GM12878 (cell line): ENCODE data around the gene ELMOD3. TPM values are rescaled to one million over a fixed set of nuclear protein-coding genes. Genes with fewer than 3 reads are reported as not detected.

Source experiments
- ATAC-seq: fragments of 200-7000 bp; cut with Tn5 transposase; 3 replicates; pipeline ENCODE4 v1.9.1; 2020; ENCODE audit warnings: mild to moderate bottlenecking, moderate library complexity
- BruUV-seq: library from RNA; stranded (reverse); fragments of 400-500 nt; replicated peaks from 2 replicates; lab custom pipeline; 2021; lab: Mats Ljungman, UMichigan
- CTCF ChIA-PET: fragments of 300-600 bp; sonication (Branson Sonifier 250); formaldehyde crosslinking; extraction: SDS; loops from one replicate; lab custom pipeline; 2021; ENCODE audit warnings: inconsistent platforms; lab: Yijun Ruan, JAX
- POLR2A ChIA-PET: fragments of 350-600 bp; formaldehyde crosslinking; extraction: SDS; loops from one replicate; lab custom pipeline; 2021; ENCODE audit warnings: inconsistent platforms; lab: Charles Lee
- RAD21 ChIA-PET: fragments of 300-600 bp; sonication (Branson Sonifier 250); formaldehyde crosslinking; loops from one replicate; lab custom pipeline; 2023; ENCODE audit warnings: antibody characterized with exemption; ENCODE audit not compliant: unreplicated experiment; lab: Charles Lee
- SMC1A ChIA-PET: fragments of 300-600 bp; sonication (Branson Sonifier 250); formaldehyde crosslinking; loops from one replicate; lab custom pipeline; 2023; ENCODE audit not compliant: unreplicated experiment, uncharacterized antibody; lab: Charles Lee
- DNase-seq: peaks from one replicate; pipeline ENCODE4 v3.0.0-alpha.2; 2011; ENCODE audit warnings: low read depth, low spot score
- FAIRE-seq: peaks from 3 replicates; lab custom pipeline; 2011; peaks lifted over from hg19 to GRCh38; lab: Jason Lieb, UNC
- H2AFZ ChIP-seq: 2 replicates; pipeline ENCODE4 v1.6.0; 2011; ENCODE audit warnings: low read depth, low read length, control low read depth; ENCODE audit not compliant: control insufficient read depth
- H3K27ac ChIP-seq: 2 replicates; pipeline ENCODE4 v1.5.1; 2011; ENCODE audit warnings: control low read depth; ENCODE audit not compliant: control insufficient read depth, insufficient read depth
- H3K27me3 ChIP-seq, 2 experiments: replicated peaks in 1 of 2; 2 replicates each; pipeline versions ENCODE4 v1.6.0 to v1.6.1; 2011; ENCODE audit warnings: low read length in 1 of 2; ENCODE audit not compliant: control insufficient read depth in 2 of 2, insufficient read depth in 2 of 2
- H3K36me3 ChIP-seq, 2 experiments: 2 replicates each; pipeline ENCODE4 v1.5.1; 2011; ENCODE audit warnings: low read length in 1 of 2; ENCODE audit not compliant: control insufficient read depth in 2 of 2, insufficient read depth in 2 of 2
- H3K4me1 ChIP-seq: 2 replicates; pipeline ENCODE4 v1.6.1; 2011; ENCODE audit warnings: mild to moderate bottlenecking, low read length, moderate library complexity, mixed read lengths; ENCODE audit not compliant: control insufficient read depth, insufficient read depth
- H3K4me2 ChIP-seq: 2 replicates; pipeline ENCODE4 v1.6.0; 2011; ENCODE audit warnings: control low read depth; ENCODE audit not compliant: control insufficient read depth, insufficient read depth
- H3K4me3 ChIP-seq: fragments of 200-600 bp; sonication (generic); 2 replicates; pipeline ENCODE4 v1.5.1; 2016
- H3K79me2 ChIP-seq: 2 replicates; pipeline ENCODE4 v1.6.0; 2011; ENCODE audit warnings: low read length; ENCODE audit not compliant: control insufficient read depth, insufficient read depth
- H3K9ac ChIP-seq: 2 replicates; pipeline ENCODE4 v1.8.0; 2011; ENCODE audit warnings: low read length, control low read depth, mixed read lengths; ENCODE audit not compliant: control insufficient read depth, insufficient read depth
- H3K9me3 ChIP-seq: replicated peaks from 3 replicates; pipeline ENCODE4 v1.5.1; 2011; ENCODE audit warnings: mild to moderate bottlenecking, low read length; ENCODE audit not compliant: control insufficient read depth, insufficient read depth
- H4K20me1 ChIP-seq: 2 replicates; pipeline ENCODE4 v1.6.0; 2011; ENCODE audit not compliant: control insufficient read depth, insufficient read depth
- BRCA1 ChIP-seq: IDR thresholded peaks from 2 replicates; pipeline ENCODE4 v1.6.1; 2011; ENCODE audit warnings: low read depth, low read length, improper control_type of control experiment
- CEBPB ChIP-seq, 2 experiments: fragments of 150-350 bp in 1 of 2; IDR thresholded peaks; 2 replicates each; pipeline ENCODE4 v1.6.1; 2012 to 2014; ENCODE audit warnings: low read depth in 2 of 2, low read length in 2 of 2, borderline replicate concordance in 1 of 2, inconsistent platforms in 1 of 2
- CHD1 ChIP-seq: IDR thresholded peaks from 2 replicates; pipeline ENCODE4 v1.6.1; 2012; ENCODE audit warnings: low read depth, low read length, improper control_type of control experiment
- CREM ChIP-seq: IDR thresholded peaks from 2 replicates; pipeline ENCODE4 v1.6.1; 2014; ENCODE audit warnings: antibody characterized with exemption, low read depth
- DPF2 ChIP-seq: fragments of 450-650 bp; IDR thresholded peaks from 2 replicates; pipeline ENCODE4 v1.6.1; 2017; ENCODE audit warnings: mild to moderate bottlenecking
- HDGF ChIP-seq: fragments of 450-650 bp; IDR thresholded peaks from 2 replicates; pipeline ENCODE4 v1.6.1; 2016; ENCODE audit warnings: antibody characterized with exemption
- IKZF1 ChIP-seq: fragments of 450-650 bp; conservative IDR thresholded peaks from 2 replicates; pipeline ENCODE4 v1.6.1; 2017; ENCODE audit warnings: antibody characterized with exemption, mild to moderate bottlenecking
- LARP7 ChIP-seq: fragments of 450-650 bp; IDR thresholded peaks from 2 replicates; pipeline ENCODE4 v1.6.1; 2017; ENCODE audit warnings: mild to moderate bottlenecking
- MEF2B ChIP-seq: fragments of 450-650 bp; IDR thresholded peaks from 2 replicates; pipeline ENCODE4 v1.6.1; 2018; ENCODE audit warnings: mild to moderate bottlenecking, moderate library complexity; ENCODE audit not compliant: partially characterized antibody, poor library complexity, severe bottlenecking
- NBN ChIP-seq: fragments of 450-650 bp; IDR thresholded peaks from 2 replicates; pipeline ENCODE4 v1.6.1; 2016
- SMAD1 ChIP-seq: fragments of 450-650 bp; IDR thresholded peaks from 2 replicates; pipeline ENCODE4 v1.6.1; 2018; ENCODE audit warnings: mild to moderate bottlenecking, low read depth; ENCODE audit not compliant: partially characterized antibody
- SMARCA5 ChIP-seq: fragments of 450-650 bp; IDR thresholded peaks from 2 replicates; pipeline ENCODE4 v1.6.1; 2017; ENCODE audit warnings: mild to moderate bottlenecking
- SMC3 ChIP-seq: IDR thresholded peaks from 2 replicates; pipeline ENCODE4 v1.6.1; 2011; ENCODE audit warnings: low read length, improper control_type of control experiment, borderline replicate concordance
- SP1 ChIP-seq: IDR thresholded peaks from one replicate; pipeline ENCODE4 v1.6.1; 2011; ENCODE audit warnings: low read depth, low read length
- WGBS: methylation state at CpG from one replicate; pipeline ENCODE4 v1.1.6; 2016; ENCODE audit warnings: low lambda C conversion rate; ENCODE audit not compliant: insufficient replicate concordance, insufficient coverage; ENCODE audit errors: missing lambda C conversion rate; 5-methylcytosine and 5-hydroxymethylcytosine counted together
- in situ Hi-C: fragments of 300-500 bp; cut with MboI; formaldehyde crosslinking; loops from 9 replicates; pipeline ENCODE4 v1.14.3; 2018; ENCODE audit warnings: mixed read lengths
- intact Hi-C: fragments of 100-400 bp; cut with micrococcal nuclease; formaldehyde crosslinking; loops from one replicate; pipeline ENCODE4 v1.14.2; 2022; ENCODE audit not compliant: unreplicated experiment
- polyA plus RNA-seq, 11 experiments: library from polyadenylated mRNA; depleted of rRNA in 4 of 11; unstranded in 6 of 11; stranded (reverse) in 5 of 11; fragments of >200 nt; fragmentation: Nextera tagmentation in 4 of 11; fragmentation: Illumina TruSeq in 1 of 11; extraction: Ambion mirVana in 4 of 11; extraction: Trizol in 1 of 11; gene quantifications; 1 replicate in 1 of 11; 2 replicates in 10 of 11; pipeline versions ENCODE4 v1.2.1 to v1.2.3, GENCODE V29; 2011 to 2016; ENCODE audit warnings: inconsistent platforms in 2 of 11, missing spikeins in 2 of 11, low read depth in 1 of 11
- total RNA-seq, 4 experiments: library from RNA; depleted of rRNA in 3 of 4; stranded (reverse); fragments of >200 nt in 3 of 4; fragmentation: Illumina TruSeq in 1 of 4; extraction: Trizol in 1 of 4; gene quantifications; 2 replicates each; pipeline versions ENCODE4 v1.2.1 to v1.2.3, GENCODE V29; 2013 to 2021
- TF ChIP-seq, protein P1 (sequence below): fragments of 450-650 bp; IDR thresholded peaks from 2 replicates; pipeline ENCODE4 v1.6.1; 2017; ENCODE audit warnings: low read depth, mild to moderate bottlenecking, moderate library complexity
- TF ChIP-seq, protein P2 (sequence below): IDR thresholded peaks from 2 replicates; pipeline ENCODE4 v1.6.1; 2011; ENCODE audit warnings: borderline replicate concordance, low read depth, mild to moderate bottlenecking, moderate library complexity, mixed read lengths, low read length; ENCODE audit not compliant: insufficient read depth; ENCODE audit errors: extremely low read length
- TF ChIP-seq, protein P3 (sequence below): fragments of 450-650 bp; formaldehyde crosslinking; IDR thresholded peaks from 2 replicates; pipeline ENCODE4 v1.4.0; 2022; ENCODE audit warnings: mild to moderate bottlenecking, moderate library complexity

ELMOD3 gene
- total and polyA plus RNA-seq, 10 of the 15 experiments (the other 5 are each of a cell fraction or from before 2014, with no cell fraction given) = 1.2 to 19.1 (median 12.5) TPM

DNA sequence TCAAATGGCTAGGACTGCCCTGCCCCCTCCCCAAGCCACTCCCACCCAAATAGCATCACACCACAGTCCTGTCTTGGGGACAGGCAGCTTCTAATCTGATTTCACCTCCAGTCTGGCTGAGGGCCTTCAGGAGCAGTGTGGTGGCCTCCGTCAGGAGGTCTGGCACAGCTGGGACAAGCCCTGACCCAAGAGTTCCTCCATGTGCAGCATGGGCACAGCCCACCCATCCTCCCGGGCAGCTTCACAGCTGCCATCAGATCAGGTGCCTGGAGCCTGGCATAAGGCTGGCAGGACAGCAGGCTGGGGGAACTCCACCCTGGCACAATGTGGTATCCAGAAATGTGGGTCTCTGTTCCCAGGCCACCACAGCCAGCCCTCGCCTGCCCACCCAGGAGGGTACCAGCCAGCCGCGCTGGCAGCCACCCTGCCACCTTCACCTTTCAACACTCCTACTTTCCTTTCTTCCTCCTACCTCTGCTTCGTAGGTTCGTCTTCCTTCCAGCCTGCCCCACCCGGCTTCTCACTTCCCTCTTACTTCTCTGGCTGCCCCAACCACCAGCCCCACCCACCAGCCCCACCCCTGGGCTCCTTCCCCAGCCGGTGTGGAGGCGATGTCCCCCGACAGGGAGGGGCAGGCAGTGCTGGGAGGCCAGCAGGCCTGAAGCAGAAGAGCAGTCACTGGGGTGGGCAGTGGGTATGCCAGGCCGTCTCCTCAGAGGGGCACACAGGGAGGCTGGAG lies 55.4 kb downstream of the ELMOD3 start, which contains the start of gene CAPG:
CAPG (minus strand) TSS at position 522 of the 739 bp plus-strand sequence. CDS start 8,221 bp downstream, outside the sequence.
- SMC1A ChIA-PET = interaction anchor here (0.7 to 1.2 kb wide), 2 partner anchors 9 to 44 kb away, joined by 4 to 5 read pairs; partner anchors contain the start of gene SH2D6
- intact Hi-C loops = no loop called here
- in situ Hi-C loops = no loop called here
- no peaks in the 10 kb centered on the region for H3K36me3 ChIP-seq
- no peaks in the 10 kb centered on the region for H4K20me1 ChIP-seq
- peak within 1 kb of the TSS; percentile 55 for H3K27ac ChIP-seq
- peak within 1 kb of the TSS; percentile 64; the same call in 1 of the 2 replicates for H3K4me3 ChIP-seq
- H3K79me2 ChIP-seq = no peaks in the 10 kb centered on the region; the same call in none of the 2 replicates
- peaks cover 26% of the 10 kb centered on the region for H3K4me1 ChIP-seq
- H3K27me3 ChIP-seq = no peaks in the 10 kb centered on the region
- POLR2A ChIA-PET = interaction anchor here (1.4 to 1.8 kb wide), 2 partner anchors 17 to 55 kb away, joined by 5 to 9 read pairs; partner anchors contain the start of genes ELMOD3 and RETSAT
- H3K4me2 ChIP-seq = peak within 1 kb of the TSS; percentile 93
- RAD21 ChIA-PET = interaction anchor here (0.6 to 2.3 kb wide), 2 partner anchors 10 to 142 kb away, joined by 3 to 10 read pairs; partner anchors contain the start of gene SH2D6
- TSS peak; percentile 86 for BruUV-seq
- no peaks in the 10 kb centered on the region for H3K9me3 ChIP-seq
- no peak for DNase-seq
- peak within 1 kb of the TSS; percentile 56; the same call in 1 of the 2 replicates for H3K9ac ChIP-seq
- peak; percentile 64 for FAIRE-seq
- H2AFZ ChIP-seq = peak within 1 kb of the TSS; percentile 50; the same call in 1 of the 2 replicates
- 8% methylated on average over 12 of the region's 12 CpGs for WGBS
- ATAC-seq = peak; percentile 90
- CTCF ChIA-PET = interaction anchor here (1.0 kb wide), 1 partner anchor 11 kb away, joined by 3 read pairs; no protein-coding TSS in a partner anchor
- TF ChIP-seq CHD1 = no peak
- TF ChIP-seq, protein P1, sequence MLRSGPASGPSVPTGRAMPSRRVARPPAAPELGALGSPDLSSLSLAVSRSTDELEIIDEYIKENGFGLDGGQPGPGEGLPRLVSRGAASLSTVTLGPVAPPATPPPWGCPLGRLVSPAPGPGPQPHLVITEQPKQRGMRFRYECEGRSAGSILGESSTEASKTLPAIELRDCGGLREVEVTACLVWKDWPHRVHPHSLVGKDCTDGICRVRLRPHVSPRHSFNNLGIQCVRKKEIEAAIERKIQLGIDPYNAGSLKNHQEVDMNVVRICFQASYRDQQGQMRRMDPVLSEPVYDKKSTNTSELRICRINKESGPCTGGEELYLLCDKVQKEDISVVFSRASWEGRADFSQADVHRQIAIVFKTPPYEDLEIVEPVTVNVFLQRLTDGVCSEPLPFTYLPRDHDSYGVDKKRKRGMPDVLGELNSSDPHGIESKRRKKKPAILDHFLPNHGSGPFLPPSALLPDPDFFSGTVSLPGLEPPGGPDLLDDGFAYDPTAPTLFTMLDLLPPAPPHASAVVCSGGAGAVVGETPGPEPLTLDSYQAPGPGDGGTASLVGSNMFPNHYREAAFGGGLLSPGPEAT = 0 out of 2 replicates have a peak, but pooled peaks have one; percentile 23
- no peak for TF ChIP-seq SMAD1
- TF ChIP-seq CREM = no peak
- peak; percentile 63; the same call in 1 of the 2 replicates for TF ChIP-seq HDGF
- TF ChIP-seq BRCA1 = no peak
- TF ChIP-seq, protein P2, sequence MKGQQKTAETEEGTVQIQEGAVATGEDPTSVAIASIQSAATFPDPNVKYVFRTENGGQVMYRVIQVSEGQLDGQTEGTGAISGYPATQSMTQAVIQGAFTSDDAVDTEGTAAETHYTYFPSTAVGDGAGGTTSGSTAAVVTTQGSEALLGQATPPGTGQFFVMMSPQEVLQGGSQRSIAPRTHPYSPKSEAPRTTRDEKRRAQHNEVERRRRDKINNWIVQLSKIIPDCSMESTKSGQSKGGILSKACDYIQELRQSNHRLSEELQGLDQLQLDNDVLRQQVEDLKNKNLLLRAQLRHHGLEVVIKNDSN = no peak
- peak; percentile 35; the same call in 1 of the 2 replicates for TF ChIP-seq LARP7
- no peak for TF ChIP-seq SP1
- peak; percentile 78 for TF ChIP-seq DPF2
- TF ChIP-seq NBN = peak; percentile 60; the same call in 1 of the 2 replicates
- TF ChIP-seq SMC3 = no peak
- TF ChIP-seq MEF2B = no peak
- TF ChIP-seq CEBPB (IDR thresholded peaks at IDR 0.05; ENCODE audit: borderline replicate concordance in 1 of 2, low read depth in 2 of 2, low read length in 2 of 2) = no peak
- peak; percentile 60 for TF ChIP-seq IKZF1
- TF ChIP-seq, protein P3, sequence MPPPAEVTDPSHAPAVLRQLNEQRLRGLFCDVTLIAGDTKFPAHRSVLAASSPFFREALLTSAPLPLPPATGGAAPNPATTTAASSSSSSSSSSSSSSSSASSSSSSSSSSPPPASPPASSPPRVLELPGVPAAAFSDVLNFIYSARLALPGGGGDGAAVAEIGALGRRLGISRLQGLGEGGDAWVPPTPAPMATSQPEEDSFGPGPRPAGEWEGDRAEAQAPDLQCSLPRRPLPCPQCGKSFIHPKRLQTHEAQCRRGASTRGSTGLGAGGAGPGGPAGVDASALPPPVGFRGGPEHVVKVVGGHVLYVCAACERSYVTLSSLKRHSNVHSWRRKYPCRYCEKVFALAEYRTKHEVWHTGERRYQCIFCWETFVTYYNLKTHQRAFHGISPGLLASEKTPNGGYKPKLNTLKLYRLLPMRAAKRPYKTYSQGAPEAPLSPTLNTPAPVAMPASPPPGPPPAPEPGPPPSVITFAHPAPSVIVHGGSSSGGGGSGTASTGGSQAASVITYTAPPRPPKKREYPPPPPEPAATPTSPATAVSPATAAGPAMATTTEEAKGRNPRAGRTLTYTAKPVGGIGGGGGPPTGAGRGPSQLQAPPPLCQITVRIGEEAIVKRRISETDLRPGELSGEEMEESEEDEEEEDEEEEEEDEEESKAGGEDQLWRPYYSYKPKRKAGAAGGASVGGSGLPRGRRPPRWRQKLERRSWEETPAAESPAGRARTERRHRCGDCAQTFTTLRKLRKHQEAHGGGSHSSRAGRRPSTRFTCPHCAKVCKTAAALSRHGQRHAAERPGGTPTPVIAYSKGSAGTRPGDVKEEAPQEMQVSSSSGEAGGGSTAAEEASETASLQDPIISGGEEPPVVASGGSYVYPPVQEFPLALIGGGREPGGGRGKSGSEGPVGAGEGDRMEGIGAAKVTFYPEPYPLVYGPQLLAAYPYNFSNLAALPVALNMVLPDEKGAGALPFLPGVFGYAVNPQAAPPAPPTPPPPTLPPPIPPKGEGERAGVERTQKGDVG (CRISPR knock-in tag) = no peak
- peak; percentile 49; the same call in 1 of the 2 replicates for TF ChIP-seq SMARCA5
